ENCODE data around the gene LNPEP.

DNA sequence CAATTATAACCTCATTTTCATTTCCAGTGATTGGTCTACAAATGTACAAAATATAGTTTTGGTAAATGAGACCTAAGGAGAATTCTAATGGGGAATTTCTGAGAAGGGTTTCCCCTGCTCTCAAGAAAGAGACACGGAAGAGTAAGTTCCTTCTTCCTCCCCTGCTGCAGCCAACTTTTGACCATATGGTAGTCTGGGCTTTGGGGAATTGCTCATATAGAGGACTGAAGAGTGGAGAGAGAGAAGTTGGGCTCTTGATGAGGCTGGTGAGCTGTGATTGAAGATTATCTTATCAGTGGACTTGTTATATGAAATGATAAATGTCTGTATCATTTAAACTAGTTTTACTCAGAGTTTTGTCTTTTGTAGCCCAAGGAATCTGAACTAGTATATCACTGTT is 4.3 kb upstream of the LNPEP start:
- TF ChIP-seq POLR2AphosphoS5 (IDR thresholded peaks at IDR 0.05; ENCODE audit: low read depth, low read length) (no peak), SIN3A (IDR thresholded peaks at IDR 0.05; ENCODE audit: borderline replicate concordance, insufficient read depth, low read length) (no peak)

Data from PFSK-1 (cell line).